Smooth muscle cell (in vitro differentiated cells): ENCODE data around the gene IPO11. TPM values are rescaled to one million over a fixed set of nuclear protein-coding genes. Genes with fewer than 3 reads are reported as not detected.

Experiments used
- DNase-seq: peaks from one replicate; lab custom pipeline; 2025; ENCODE audit not compliant: unreplicated experiment; lab: John Stamatoyannopoulos, UW
- H2AFZ ChIP-seq: fragments of 200-600 bp; sonication (generic); 2 replicates; pipeline ENCODE4 v1.6.0; 2016; ENCODE audit warnings: antibody characterized with exemption, low read depth, mild to moderate bottlenecking
- H3F3A ChIP-seq: fragments of 200-600 bp; sonication (generic); 2 replicates; pipeline ENCODE4 v1.6.0; 2017; ENCODE audit warnings: antibody characterized with exemption, low read depth
- H3K27ac ChIP-seq: fragments of 200-600 bp; sonication (generic); 2 replicates; pipeline ENCODE4 v1.5.1; 2016; ENCODE audit warnings: low read depth, mild to moderate bottlenecking
- H3K27me3 ChIP-seq: fragments of 200-600 bp; sonication (generic); 2 replicates; pipeline ENCODE4 v1.6.1; 2016; ENCODE audit warnings: low read depth, mild to moderate bottlenecking
- H3K36me3 ChIP-seq: fragments of 200-600 bp; sonication (generic); 2 replicates; pipeline ENCODE4 v1.5.1; 2016; ENCODE audit warnings: low read depth
- H3K4me1 ChIP-seq: fragments of 200-600 bp; sonication (generic); 2 replicates; pipeline ENCODE4 v1.5.1; 2016; ENCODE audit warnings: low read depth
- H3K4me2 ChIP-seq: fragments of 200-600 bp; sonication (generic); 2 replicates; pipeline ENCODE4 v1.6.0; 2016; ENCODE audit warnings: mild to moderate bottlenecking
- H3K4me3 ChIP-seq: fragments of 200-600 bp; sonication (generic); 2 replicates; pipeline ENCODE4 v1.5.1; 2016; ENCODE audit warnings: mild to moderate bottlenecking
- H3K79me2 ChIP-seq: fragments of 200-600 bp; sonication (generic); 2 replicates; pipeline ENCODE4 v1.6.0; 2016; ENCODE audit warnings: low read depth, mild to moderate bottlenecking
- H3K9ac ChIP-seq: fragments of 200-600 bp; sonication (generic); 2 replicates; pipeline ENCODE4 v1.6.0; 2016; ENCODE audit warnings: low read depth
- H3K9me3 ChIP-seq: fragments of 200-600 bp; sonication (generic); replicated peaks from 2 replicates; pipeline ENCODE4 v1.5.1; 2016; ENCODE audit warnings: low read depth
- H4K20me1 ChIP-seq: fragments of 200-600 bp; sonication (generic); 2 replicates; pipeline ENCODE4 v1.6.0; 2016; ENCODE audit warnings: low read depth
- WGBS: methylation state at CpG from one replicate; pipeline ENCODE4 v1.1.7; 2016; ENCODE audit warnings: low lambda C conversion rate; 5-methylcytosine and 5-hydroxymethylcytosine counted together
- polyA plus RNA-seq: library from polyadenylated mRNA; unstranded; fragments of >200 nt; fragmentation: Nextera tagmentation; extraction: Ambion mirVana; gene quantifications from 2 replicates; pipeline ENCODE4 v1.2.1, GENCODE V29; 2016
- total RNA-seq: library from RNA; depleted of rRNA; stranded (reverse); fragments of >200 nt; gene quantifications from 2 replicates; pipeline ENCODE4 v1.2.3, GENCODE V29; 2014
- TF ChIP-seq, protein P1 (sequence below): fragments of 200-600 bp; sonication (generic); IDR thresholded peaks from 2 replicates; pipeline ENCODE4 v1.5.1; 2017; ENCODE audit warnings: borderline replicate concordance, mild to moderate bottlenecking, antibody characterized with exemption; ENCODE audit not compliant: insufficient read depth, poor library complexity, severe bottlenecking

IPO11 gene
- total and polyA plus RNA-seq, 2 experiments from 2014 or later = 9.3 to 31.8 TPM

DNA sequence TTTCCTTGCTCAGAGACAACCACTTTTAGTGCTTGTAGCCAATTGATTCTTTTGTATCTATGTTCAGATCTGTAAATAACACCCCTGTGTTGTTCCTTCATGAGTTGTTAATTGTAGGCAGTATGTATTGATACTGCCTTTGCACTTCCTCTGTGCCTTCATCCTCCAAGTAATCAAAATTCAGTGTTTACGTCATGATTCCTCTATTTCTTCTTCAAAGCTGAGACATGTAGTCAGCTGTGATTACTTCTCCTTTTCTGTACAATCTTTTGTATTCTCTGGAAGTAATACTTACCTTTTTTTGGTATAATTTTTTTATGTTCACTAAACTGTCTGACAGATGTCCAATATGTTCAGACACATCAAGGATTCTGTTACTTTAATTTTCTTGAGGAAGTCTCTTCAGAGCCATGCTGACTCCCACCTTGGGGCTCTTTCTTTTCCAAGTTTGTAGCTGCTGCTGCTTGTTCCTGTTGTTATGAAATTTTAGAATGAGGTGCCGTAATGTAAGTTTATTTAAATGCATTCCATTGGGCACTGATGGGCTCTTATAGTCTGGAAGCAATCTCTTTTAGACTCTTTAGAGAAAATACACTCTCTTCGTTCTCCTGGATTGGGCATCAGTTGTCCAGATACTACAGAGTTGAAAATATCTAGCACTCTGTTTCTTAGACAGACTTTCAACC is 135.5 kb downstream of the IPO11 start:
- no peaks in the 10 kb centered on the region for H4K20me1 ChIP-seq
- H3F3A ChIP-seq = no peaks in the 10 kb centered on the region
- H3K27ac ChIP-seq = no peak overlapping the region
- 91% methylated on average over 3 of the region's 3 CpGs for WGBS
- H3K9me3 ChIP-seq = no peaks in the 10 kb centered on the region
- no peak overlapping the region for H3K4me2 ChIP-seq
- H3K9ac ChIP-seq = no peak overlapping the region
- H3K27me3 ChIP-seq = no peaks in the 10 kb centered on the region
- H3K79me2 ChIP-seq = no peaks in the 10 kb centered on the region
- no peak overlapping the region for H2AFZ ChIP-seq
- no peak overlapping the region for H3K4me3 ChIP-seq
- H3K36me3 ChIP-seq = no peaks in the 10 kb centered on the region
- H3K4me1 ChIP-seq = no peaks in the 10 kb centered on the region
- no peak for DNase-seq
- TF ChIP-seq, protein P1, sequence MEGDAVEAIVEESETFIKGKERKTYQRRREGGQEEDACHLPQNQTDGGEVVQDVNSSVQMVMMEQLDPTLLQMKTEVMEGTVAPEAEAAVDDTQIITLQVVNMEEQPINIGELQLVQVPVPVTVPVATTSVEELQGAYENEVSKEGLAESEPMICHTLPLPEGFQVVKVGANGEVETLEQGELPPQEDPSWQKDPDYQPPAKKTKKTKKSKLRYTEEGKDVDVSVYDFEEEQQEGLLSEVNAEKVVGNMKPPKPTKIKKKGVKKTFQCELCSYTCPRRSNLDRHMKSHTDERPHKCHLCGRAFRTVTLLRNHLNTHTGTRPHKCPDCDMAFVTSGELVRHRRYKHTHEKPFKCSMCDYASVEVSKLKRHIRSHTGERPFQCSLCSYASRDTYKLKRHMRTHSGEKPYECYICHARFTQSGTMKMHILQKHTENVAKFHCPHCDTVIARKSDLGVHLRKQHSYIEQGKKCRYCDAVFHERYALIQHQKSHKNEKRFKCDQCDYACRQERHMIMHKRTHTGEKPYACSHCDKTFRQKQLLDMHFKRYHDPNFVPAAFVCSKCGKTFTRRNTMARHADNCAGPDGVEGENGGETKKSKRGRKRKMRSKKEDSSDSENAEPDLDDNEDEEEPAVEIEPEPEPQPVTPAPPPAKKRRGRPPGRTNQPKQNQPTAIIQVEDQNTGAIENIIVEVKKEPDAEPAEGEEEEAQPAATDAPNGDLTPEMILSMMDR = no peak

GRCh38 chr5:62550103-62550502 is 137.5 kb downstream of the IPO11 start:
- TF ChIP-seq, protein P1 = no peak
- no peak overlapping the region for H3K4me3 ChIP-seq
- WGBS = 100% methylated on average over 2 of the region's 2 CpGs
- H3K79me2 ChIP-seq = no peaks in the 10 kb centered on the region
- no peaks in the 10 kb centered on the region for H3K27me3 ChIP-seq
- H3K36me3 ChIP-seq = no peaks in the 10 kb centered on the region
- H3F3A ChIP-seq = no peaks in the 10 kb centered on the region
- DNase-seq = no peak
- H3K9me3 ChIP-seq = no peaks in the 10 kb centered on the region
- no peak overlapping the region for H3K9ac ChIP-seq
- H3K27ac ChIP-seq = no peak overlapping the region
- no peaks in the 10 kb centered on the region for H4K20me1 ChIP-seq
- no peaks in the 10 kb centered on the region for H3K4me1 ChIP-seq
- H2AFZ ChIP-seq = no peak overlapping the region
- no peak overlapping the region for H3K4me2 ChIP-seq

- DNase-seq = no peak
- no peaks in the 10 kb centered on the region for H3F3A ChIP-seq
- H3K36me3 ChIP-seq = peaks cover 5% of the 10 kb centered on the region
- no peaks in the 10 kb centered on the region for H3K79me2 ChIP-seq
- no peak overlapping the region for H3K4me3 ChIP-seq
- no peak overlapping the region for H2AFZ ChIP-seq
- H3K27ac ChIP-seq = no peak overlapping the region
- no peaks in the 10 kb centered on the region for H3K27me3 ChIP-seq
- H3K4me1 ChIP-seq = no peaks in the 10 kb centered on the region
- no peak overlapping the region for H3K4me2 ChIP-seq
- TF ChIP-seq, protein P1 = no peak
- no peaks in the 10 kb centered on the region for H4K20me1 ChIP-seq
- H3K9me3 ChIP-seq = no peaks in the 10 kb centered on the region
- no peak overlapping the region for H3K9ac ChIP-seq
Measured at GRCh38 chr5:62555930-62556329, 143.4 kb downstream of the IPO11 start.

DNA sequence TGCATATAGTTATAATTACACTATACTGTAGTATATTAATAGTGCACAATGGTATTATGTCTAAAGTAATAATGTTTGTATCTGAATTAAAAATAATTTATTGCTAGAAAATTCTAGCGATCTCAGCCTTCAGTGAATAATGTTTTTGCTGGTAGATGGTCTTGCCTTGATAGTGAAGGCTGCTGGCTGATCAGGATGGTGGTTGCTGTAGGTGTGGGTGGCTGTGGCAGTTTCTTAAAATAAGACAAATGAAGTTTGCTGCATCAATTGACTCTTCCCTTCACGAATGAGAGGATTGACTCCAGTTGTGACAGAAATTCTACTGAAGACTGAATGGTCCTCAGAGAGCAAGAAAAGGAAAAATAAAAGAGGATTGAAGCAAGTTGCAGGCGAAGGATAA is 146.4 kb downstream of the IPO11 start:
- TF ChIP-seq, protein P1 = no peak
- no peaks in the 10 kb centered on the region for H4K20me1 ChIP-seq
- DNase-seq = no peak
- H3K36me3 ChIP-seq = peaks cover 5% of the 10 kb centered on the region
- no peaks in the 10 kb centered on the region for H3K27me3 ChIP-seq
- H2AFZ ChIP-seq = no peak overlapping the region
- H3K4me3 ChIP-seq = no peak overlapping the region
- H3K9me3 ChIP-seq = no peaks in the 10 kb centered on the region
- H3K27ac ChIP-seq = no peak overlapping the region
- no peak overlapping the region for H3K9ac ChIP-seq
- H3K4me1 ChIP-seq = no peaks in the 10 kb centered on the region
- H3F3A ChIP-seq = no peaks in the 10 kb centered on the region
- no peaks in the 10 kb centered on the region for H3K79me2 ChIP-seq
- WGBS = 96% methylated on average over 3 of the region's 3 CpGs
- H3K4me2 ChIP-seq = no peak overlapping the region
